HG03460 (cell line): ENCODE results near the gene CCDC88C.
A peak's percentile ranks its signal among the peaks of the same experiment; 100 is the strongest.

Experiments
- ATAC-seq: cut with Tn5 transposase; IDR thresholded peaks from one replicate; pipeline ENCODE4 v1.9.1; 2021; ENCODE audit not compliant: unreplicated experiment

CCDC88C gene

GRCh38 chr14:91399868-91400640 lies 17.6 kb downstream of the CCDC88C start:
- peak; percentile 45 for ATAC-seq

- no peak for ATAC-seq
Observed at GRCh38 chr14:91398707-91399106, 18.9 kb downstream of the CCDC88C start.

- no peak for ATAC-seq
Observed at GRCh38 chr14:91397965-91398591, 19.5 kb downstream of the CCDC88C start.

- peak; percentile 79 for ATAC-seq
Observed at GRCh38 chr14:91396959-91397815, 20.4 kb downstream of the CCDC88C start.

GRCh38 chr14:91396013-91396660 lies 21.5 kb downstream of the CCDC88C start:
- no peak for ATAC-seq

GRCh38 chr14:91395466-91395865 lies 22.2 kb downstream of the CCDC88C start:
- ATAC-seq: no peak

- no peak for ATAC-seq
Observed at GRCh38 chr14:91394105-91395081, 23.2 kb downstream of the CCDC88C start.

- ATAC-seq: no peak
Observed at GRCh38 chr14:91392623-91393303, 24.9 kb downstream of the CCDC88C start.

- no peak for ATAC-seq
Observed at GRCh38 chr14:91390165-91390778, 27.3 kb downstream of the CCDC88C start.

GRCh38 chr14:91389150-91389549 lies 28.5 kb downstream of the CCDC88C start:
- no peak for ATAC-seq

GRCh38 chr14:91388551-91388975 lies 29.1 kb downstream of the CCDC88C start:
- ATAC-seq: peak; percentile 63

- ATAC-seq: no peak
Observed at GRCh38 chr14:91387951-91388381, 29.7 kb downstream of the CCDC88C start.

GRCh38 chr14:91387169-91387835 lies 30.3 kb downstream of the CCDC88C start:
- no peak for ATAC-seq

- no peak for ATAC-seq
Observed at GRCh38 chr14:91385697-91386096, 31.9 kb downstream of the CCDC88C start.

- ATAC-seq: no peak
Observed at GRCh38 chr14:91385224-91385623, 32.4 kb downstream of the CCDC88C start.

GRCh38 chr14:91383439-91383838 lies 34.2 kb downstream of the CCDC88C start:
- ATAC-seq: no peak

- no peak for ATAC-seq
Observed at GRCh38 chr14:91381801-91382670, 35.6 kb downstream of the CCDC88C start.
